Activated naive CD4-positive, alpha-beta T cell (primary cell): ENCODE data around the gene MRM1.
A peak's percentile ranks its signal among the peaks of the same experiment; 100 is the strongest.
"Not testable (repeated sequence)": the region's sequence is repeated elsewhere in the genome, so short reads cannot be mapped to it uniquely, and the experiment has no call there.

ENCODE experiments used
- DNase-seq, 4 experiments: peaks; one replicate each; lab custom pipeline; 2025; lab: John Stamatoyannopoulos, UW

MRM1 gene

DNA sequence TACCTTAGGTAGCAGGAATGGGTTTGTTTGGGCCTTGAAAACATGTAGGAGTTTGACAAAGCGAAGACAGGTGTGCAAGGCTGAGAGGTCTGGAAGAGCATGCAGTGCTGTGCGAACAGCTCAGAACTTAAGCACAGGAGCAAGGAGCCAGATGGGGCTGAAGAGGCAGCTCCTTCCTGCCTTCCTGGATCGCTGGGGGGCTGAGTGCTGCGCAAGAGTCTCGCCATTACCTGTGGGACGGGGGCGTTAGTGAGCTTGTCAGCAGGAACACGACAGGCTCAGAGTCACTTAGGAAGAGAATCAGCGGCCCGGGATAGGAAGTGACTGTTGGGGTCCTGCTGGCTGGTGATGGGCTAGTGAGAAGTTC lies 464 bp upstream of the MRM1 start:
- DNase-seq: no peak

DNA sequence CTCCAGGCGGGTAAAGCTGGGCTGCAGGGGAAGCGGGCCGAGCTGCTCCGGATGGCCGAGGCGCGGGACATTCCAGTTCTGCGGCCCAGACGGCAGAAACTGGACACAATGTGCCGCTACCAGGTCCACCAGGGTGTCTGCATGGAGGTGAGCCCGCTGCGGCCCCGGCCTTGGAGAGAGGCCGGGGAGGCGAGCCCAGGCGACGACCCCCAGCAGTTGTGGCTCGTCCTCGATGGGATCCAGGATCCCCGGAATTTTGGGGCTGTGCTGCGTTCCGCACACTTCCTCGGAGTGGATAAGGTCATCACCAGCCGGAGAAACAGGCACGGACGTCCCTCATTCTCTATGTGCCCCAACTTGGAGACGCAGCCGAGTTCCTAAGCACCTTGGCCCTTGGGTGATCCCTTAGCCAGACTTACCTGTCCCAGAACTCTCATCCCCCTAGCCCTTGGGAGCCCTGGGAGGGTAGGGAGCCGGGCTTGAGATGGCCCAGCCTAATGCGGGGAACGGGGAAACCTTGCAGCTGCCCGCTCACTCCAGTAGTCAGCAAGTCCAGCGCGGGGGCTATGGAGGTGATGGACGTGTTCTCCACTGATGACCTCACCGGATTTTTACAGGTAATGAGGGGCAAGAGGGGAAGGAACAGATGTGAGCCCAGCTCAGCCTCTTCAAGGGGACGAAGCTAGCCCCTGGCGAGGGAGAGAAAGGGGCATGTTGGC lies 806 bp downstream of the MRM1 start:
- DNase-seq: no peak

DNA sequence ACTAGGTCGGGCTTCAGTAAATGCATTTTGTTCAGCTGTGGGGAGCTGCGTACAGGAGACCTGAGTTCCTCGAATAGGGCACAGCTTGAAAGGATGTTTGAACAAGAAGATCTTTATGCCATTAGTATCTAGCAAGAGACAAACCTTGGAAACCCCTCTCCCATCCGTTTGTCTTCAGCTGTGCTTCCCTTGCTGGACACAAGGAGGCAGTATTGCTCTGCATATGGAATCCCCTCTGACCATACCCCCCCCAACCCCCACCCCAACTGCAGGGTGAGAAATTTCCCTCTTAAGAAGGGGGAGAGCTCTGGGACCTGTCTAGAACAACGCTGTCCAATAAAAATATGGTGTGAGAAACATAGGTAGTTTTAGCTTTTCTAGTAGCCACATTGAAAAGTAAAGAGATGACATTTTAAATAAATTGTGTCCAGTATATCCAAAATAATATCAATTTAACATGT lies 1.6 kb downstream of the MRM1 start:
- peak in 3 of 4 experiments; percentile 24 to 41 (median 27) for DNase-seq

DNA sequence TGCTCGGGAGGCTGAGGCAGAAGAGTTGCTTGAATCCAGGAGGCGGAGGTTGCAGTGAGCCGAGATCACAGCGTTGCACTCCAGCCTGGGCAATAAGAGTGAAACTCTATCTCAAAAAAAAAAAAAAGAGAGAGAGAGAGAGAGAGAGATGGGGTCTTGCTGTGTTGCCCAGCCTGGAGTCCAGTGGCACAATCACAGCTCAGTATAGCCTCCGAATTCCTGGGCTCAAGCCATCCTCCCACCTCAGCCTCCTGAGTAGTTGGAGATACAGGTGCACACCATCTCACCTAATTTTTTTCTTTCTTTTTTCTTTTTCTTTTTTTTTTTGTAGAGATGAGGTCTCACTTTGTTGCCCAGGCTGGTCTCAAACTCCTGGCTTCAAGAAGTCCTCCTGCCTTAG lies 3.6 kb downstream of the MRM1 start:
- DNase-seq: not testable (repeated sequence)

DNA sequence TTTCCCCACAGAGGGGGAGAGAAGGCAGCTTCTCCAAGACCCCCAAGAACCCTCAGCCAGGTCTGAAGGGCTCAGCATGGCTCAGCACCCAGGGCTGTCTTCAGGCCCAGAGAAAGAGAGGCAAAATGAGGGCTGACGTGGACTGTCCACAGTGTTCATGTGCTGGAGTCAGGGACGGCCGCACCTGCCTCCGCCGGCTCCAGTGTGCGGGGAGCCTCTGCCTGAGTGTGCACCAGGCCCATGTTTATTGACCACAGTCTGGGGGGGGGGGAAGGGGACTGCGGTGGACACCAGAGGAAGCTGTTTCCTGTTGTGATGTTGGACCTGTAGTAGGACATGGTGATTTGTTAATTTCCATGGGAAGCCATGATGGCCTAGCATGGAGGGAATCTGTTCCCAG lies 6.9 kb downstream of the MRM1 start:
- DNase-seq: no peak

DNA sequence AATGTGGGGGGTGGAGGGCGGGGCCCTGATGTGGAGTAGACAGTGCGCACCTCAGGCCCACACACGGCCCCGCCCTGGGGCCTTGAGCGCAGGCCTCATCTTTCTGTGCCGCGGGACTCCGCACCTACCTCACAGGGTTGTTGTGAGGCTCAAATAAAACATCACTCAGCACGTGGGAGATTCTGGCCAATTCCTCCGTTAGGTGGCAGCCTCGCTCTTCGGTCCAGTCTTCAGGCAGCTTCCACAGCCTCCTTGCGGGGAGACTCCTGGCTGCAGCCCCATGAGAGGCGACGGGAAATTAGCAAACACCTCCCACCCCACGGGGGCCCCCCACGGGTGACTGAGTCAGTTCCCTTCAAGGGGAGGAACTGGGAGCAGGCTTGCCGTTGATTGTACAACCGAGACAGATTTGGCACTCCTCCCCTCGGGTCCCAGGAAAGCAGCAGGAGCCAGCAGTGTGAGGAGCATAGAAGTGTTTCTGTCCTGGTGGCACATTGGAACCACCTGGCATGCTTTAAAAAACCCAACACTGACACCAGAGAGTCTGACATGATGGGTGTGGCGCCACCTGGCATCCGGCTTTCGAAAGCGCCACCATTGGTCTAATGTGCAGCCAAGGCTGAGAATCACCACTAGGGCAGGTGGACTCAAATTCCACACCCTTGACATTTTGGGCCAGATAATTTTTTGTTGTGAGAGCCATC lies 7.6 kb downstream of the MRM1 start:
- DNase-seq: no peak

DNA sequence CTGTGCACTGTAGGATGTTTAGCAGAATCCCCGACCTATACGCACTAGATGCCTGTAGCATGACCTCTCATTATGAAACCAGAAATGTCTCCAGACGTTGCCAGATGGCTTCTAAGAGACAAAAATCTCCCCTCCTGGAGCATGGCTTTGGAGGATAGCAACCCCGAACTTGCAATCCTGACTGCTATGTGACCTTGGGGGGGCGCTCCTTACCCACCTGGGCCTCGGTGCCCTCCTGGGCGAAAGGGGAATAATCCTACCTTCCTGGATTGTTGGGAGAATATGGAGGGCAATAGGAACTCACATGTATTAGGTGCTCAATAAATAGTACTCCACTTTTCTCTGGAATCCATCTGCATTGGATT lies 8.1 kb downstream of the MRM1 start:
- no peak for DNase-seq

DNA sequence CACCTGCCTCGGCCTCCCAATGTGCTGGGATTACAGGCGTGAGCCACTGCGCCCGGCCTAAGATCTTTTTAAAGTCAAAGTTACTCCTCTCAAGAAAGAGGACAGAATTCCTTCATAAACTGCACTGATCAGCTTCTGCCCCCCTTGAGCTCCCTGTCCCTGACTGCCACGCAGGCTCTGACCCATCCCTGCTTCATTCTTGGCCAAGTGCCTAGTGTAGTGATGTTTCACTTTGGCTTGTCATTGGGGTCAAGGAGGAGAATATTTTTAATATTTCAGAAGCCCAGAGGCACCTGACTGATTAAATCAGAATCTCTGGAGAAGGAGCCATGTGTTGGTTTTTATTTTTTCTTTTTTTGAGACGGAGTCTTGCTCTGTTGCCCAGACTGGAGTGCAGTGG lies 9.1 kb downstream of the MRM1 start:
- DNase-seq: no peak

DNA sequence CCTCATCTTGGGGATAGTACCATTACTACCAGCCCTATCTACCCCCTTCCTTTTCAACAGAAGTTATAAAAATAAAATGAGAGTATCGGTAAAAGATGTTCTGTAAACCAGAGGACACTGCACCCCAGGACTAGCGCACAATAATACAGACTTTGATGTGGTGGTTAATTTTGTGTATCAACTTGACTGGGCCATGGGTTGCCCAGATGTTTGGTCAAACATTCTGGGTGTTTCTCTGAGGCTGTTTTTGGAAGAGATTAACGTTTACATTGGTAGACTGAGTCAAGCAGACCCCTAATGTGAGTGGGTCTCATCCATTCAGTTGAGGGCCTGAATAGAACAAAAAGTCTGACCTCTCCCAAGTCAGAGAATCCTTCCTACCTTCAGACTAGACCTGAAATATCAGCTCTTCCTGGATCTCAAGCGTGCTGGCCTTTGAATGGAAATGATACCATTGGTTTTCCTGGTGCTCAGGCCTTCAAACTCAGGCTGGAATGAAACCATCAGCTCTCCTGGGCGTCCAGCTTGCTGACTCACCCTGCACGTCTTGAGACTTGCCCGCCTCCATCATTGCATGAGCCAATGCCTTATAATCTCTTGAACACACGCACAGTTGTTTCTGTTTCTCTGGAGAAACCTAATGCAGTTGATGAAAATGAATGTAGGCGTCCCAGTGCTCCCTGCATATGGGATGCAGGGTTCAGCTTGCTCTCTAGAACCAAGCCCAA lies 10.1 kb downstream of the MRM1 start:
- no peak for DNase-seq

DNA sequence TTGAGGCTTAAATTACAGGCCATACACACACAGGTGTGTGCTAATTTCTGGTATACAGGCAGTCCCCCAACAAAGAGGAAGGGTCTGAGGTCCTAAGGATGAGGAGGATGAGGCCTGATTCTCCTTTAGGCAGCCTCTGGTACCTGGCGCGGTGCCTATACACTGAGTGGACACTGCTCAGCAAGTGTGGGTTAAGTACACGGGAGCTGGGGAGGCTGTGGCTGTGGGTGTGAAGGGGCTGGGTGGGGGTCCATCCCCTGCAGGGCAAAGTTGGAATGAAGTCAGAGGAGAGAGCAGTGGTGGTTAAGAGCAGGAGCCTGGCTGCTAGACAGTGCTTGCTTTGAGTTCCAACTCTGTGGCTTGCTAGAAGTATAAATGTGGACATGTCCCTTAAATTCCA lies 10.9 kb downstream of the MRM1 start:
- DNase-seq: no peak

DNA sequence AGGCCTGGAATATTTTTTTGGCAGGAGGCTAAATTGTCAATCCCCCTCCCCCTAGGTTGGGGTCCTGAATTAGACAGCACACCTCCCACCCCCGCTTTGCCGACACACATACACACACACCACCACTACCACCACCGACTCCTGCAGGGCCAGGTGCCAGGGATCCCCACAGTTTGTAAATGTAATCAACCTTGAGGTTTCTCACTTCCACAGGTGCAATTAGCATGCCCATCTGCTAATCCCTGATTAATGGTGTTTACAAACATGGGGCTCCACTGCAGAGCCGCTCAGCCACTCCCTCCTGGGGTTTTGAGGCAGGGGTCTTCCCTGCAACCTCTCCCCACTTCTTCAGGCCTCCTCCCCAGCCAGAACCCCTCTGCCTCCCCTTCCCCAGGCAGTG lies 11.8 kb downstream of the MRM1 start:
- no peak for DNase-seq

DNA sequence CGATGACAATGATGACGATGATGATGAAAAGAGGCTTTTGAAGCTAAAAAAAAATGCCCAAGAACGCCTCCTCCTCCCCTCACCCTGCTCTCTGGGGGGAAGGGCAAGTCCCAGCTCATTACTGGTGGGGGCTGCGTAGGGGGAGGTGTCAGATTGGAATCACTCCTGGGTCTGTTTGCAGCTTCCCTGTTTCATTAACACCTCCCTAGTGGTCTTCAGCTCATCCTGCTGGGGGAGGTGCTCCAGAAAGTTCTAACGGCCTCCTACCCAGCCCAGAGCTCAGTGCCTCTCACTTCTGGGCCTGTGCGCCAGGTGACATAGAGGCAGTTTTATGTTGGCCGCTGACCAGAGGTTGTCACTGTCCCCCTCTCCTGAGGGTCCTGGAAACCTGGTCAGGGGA lies 12.7 kb downstream of the MRM1 start:
- no peak for DNase-seq

DNA sequence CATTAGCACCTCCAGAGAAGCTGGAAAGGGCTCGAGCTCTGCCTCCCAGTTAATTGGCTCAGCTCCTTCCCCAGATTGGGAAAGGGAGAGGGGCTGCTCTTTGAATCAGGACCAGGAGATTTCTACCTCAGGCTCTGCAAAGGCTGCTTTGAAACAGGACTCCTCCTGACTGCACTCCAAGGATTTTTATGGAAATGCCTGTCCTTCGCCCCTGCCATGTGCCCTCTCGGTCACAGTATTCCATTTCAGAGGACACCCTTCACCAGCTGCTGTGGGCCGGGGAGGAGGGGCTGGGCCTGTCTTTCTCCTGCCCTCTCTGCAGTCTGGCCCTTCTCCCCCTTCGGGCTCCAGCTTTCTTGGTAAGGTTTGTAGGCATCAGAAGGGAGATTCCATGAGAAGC lies 13.6 kb downstream of the MRM1 start:
- no peak for DNase-seq

DNA sequence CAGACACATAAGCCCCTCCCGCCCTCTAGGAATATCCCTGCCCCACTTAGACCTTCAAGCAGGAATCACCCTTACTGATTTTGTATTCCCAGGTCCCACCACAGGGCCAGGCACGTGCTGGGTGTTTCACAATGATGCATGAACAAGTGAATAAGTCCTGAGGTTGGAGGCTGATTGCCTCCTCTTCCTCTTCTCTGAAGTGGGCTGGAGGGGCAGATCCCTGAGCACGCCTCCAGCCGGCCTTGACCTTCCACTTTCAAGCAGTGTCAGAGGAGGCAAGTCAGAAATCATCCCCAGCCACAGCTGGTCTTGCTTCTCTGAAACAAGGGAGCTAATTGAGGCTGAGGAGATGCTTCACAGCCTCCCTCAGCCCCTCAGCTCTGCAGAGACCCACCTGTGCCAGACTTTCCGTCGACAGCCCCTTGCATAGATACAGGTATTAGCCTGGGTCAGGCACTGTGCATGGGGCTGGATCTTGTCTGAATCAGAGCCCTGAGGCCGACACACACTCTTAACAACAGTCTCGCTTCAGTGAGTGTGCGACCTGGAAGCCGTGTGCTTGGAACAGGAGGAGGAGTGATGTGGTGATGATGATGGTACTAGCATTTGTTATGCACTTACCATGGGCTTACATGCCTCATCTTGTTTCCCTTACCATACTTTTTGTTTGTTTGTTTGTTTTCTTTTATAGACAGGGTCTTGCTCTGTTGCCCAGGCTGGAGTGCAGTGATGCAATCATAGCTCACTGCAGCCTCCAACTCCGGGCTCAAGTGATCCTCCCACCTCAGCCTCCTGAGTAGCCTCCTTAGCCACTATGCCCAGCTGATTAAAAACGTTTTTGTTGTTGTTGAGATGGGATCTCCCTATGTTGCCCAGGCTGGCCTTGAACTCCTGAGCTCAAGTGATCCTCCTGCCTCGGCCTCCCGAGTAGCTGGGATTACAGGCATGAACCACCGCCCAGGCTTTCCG lies 15.0 kb downstream of the MRM1 start:
- DNase-seq: no peak

DNA sequence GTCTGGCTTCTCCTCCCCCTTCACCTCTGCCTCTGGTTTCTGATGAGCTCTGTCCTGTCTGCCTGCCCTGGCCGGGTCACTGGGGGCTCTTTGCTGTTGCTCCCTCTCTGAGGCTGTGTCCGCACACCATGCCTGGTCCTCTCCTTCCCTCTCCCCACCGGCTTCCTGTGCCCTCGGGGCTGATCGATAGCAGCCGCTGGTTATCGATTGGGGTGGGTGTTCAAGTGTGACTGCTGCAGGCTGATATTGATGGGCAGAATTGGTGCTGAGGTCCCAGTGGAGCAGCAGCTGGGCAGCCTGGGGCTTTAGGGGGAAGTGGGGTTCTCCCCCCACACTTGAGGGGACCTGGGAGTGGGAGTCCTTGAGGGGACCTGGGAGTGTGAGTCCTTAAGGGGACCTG lies 16.4 kb downstream of the MRM1 start:
- no peak for DNase-seq

DNA sequence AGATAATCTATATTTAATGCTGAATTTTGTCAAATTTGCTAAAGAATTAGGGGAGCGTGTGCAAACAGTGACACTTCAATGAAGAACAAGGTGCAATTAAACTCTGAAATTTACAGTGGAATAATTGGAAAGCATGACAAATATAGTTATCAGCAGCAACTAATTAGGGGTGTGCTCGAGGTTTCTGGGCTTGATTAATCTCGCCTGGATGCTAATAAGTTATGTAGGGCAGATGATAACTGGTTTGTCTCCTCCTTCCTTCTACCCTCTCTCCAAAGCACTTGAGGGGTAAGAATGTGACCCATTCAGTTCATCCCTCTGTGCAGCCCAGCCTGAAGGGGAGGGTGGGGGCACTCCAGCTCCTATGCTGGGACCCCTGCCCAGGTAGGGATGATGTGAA lies 21.9 kb downstream of the MRM1 start:
- DNase-seq: no peak

DNA sequence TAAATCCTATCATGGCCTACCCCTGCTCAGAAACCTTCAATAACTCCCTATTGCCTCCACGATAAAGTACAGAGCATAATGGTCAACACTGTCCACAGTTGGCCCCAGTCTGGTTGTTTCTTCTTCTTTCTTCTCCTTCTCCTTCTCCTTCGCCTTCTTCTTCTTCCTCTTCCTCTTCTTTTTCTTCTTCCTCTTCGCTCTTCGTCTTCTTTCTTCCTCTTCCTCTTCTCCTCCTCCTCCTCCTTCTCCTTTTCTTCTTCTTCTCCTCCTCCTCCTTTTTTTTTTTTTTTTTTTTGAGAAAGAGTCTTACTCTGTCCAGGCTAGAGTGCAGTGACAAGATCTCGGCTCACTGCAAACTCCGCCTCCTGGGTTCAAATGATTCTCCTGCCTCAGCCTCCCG lies 23.8 kb downstream of the MRM1 start:
- no peak for DNase-seq

DNA sequence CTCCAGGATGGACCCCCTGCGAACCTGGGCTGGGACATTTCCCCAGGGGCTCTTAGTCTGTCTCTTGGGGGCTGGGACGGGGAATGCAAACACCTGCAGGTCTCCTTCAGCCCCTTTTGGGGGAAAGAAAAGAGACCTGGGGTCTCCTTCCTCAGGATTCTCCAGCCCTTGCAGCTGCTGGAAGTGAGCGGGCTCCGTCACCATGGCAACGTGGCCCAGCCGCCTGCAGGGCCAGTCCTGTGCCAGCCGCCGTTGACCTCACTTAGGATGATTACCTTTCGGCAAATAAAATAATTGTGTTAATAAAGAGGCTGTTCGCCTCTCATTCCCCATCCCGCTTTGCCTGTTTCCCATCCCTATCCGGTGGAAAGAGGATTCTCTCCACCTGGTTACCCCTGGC lies 25.7 kb downstream of the MRM1 start:
- DNase-seq: no peak

DNA sequence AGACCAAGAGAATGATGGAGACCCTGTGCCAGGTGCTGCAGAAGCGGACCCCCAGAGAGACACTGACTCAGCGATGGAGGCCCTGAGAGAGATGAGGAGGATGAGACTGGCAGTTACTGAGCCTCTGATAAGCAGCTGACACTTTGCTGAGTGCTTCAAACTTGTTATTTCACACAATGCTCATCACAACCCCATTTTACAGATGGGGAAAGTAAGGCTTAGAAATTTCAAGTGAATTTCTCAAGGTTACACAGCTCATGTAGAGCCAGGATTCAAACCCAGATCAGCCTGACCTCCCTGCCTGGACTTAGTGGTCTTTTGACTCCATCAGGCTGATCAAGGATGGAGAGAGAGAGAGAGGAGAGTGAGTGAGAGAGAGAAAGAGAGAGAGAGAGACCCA lies 27.2 kb downstream of the MRM1 start:
- no peak for DNase-seq

DNA sequence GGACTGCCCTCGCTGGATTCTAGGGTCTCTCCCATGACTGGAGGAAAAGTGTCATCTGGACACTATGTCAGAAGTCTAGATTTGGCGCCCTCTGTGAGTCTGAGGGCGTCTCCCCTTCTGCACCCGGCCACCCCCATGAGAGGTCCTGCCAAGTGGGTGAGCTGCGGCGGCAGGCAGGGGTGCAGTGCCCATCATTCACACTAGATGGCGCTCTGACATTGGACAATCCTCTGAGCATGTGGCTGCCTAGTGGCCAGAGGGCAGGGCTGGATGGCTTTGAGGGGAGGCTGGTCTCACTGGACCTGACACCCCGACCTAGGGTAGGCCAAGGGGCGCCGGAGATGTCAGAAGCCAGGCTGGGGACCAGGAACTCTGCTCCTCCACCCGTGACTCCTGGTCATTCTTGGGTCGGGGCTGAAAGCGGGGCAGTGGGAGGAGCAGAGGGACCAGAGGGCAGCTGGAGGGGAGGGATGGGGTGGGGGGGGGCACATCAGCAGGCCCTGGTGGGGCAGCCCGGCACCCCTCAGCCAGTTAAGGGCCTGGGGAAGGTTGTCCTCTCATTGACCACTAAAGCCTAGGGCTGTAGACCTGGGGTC lies 28.0 kb downstream of the MRM1 start:
- DNase-seq: peak; percentile 61 to 75 (median 71)

DNA sequence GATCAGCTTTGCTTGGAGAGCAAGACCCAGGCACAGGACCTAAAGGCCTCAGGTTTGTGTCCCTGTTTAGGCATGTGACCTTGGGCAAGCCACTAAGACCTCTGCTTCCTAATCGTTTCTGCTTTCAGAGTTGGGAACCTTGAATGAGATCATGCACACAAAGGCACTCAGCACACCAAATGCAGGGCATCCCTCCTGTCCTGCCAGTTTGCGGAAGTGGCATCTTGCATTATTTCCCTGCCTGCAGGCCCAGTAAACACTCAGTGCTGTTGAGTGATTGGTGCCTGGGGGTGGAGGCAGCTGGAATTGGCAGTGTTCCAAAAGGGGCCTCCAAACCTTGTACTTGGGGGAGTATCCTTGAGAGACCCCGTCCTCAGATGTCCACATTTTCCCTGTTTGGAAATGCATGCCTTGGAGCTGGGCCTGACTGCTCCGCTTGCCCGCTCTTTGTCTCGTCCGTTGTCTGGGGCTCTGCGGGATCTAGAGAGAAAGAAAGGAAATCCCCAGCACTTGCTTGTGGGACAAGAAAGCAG lies 28.7 kb downstream of the MRM1 start:
- no peak for DNase-seq
